ENCODE data around the gene MOGAT2.

DNA sequence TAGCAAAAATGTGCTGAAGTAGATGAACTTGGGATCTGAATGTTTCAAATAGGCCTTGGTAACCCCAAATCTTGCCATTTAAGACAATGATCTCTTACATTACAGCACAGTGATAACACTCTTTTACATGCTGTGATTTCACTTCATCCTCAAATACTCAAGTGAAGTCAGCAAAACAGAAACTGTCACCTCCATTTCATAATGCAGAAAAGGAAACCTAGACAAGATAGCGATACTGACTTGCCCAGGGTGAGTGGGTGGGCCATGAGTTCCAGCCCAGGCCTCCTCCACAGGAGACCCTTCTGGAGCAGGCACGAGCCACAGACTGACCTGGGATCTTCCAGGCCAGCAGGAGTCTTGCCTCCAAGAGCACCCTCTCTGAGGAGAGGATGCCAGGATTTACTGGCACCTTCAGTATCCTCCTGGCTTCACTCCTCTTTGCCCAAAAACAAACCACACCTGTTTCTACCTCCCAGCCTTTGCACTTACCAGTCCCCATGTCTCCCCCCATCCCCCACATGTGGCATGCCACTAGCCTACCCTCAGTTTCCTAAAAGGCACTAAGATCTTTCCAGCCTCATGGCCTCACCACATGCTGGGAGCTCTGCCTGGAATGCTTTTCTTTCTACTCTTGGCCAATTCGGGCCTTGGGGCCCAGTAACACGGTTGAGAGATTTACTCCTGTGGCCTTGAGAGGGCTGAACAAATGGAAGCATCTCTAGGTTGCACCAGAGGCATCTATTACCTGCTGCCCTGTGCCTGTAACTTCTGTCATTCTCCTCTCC is 49.0 kb downstream of the MOGAT2 start:
- TF ChIP-seq POLR2AphosphoS5 (IDR thresholded peaks at IDR 0.05; ENCODE audit: low read depth) (no peak), GABPA (IDR thresholded peaks at IDR 0.05; ENCODE audit: low read depth) (no peak)
- TF ChIP-seq, protein P1, sequence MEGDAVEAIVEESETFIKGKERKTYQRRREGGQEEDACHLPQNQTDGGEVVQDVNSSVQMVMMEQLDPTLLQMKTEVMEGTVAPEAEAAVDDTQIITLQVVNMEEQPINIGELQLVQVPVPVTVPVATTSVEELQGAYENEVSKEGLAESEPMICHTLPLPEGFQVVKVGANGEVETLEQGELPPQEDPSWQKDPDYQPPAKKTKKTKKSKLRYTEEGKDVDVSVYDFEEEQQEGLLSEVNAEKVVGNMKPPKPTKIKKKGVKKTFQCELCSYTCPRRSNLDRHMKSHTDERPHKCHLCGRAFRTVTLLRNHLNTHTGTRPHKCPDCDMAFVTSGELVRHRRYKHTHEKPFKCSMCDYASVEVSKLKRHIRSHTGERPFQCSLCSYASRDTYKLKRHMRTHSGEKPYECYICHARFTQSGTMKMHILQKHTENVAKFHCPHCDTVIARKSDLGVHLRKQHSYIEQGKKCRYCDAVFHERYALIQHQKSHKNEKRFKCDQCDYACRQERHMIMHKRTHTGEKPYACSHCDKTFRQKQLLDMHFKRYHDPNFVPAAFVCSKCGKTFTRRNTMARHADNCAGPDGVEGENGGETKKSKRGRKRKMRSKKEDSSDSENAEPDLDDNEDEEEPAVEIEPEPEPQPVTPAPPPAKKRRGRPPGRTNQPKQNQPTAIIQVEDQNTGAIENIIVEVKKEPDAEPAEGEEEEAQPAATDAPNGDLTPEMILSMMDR (IDR thresholded peaks at IDR 0.05; ENCODE audit: insufficient read depth, low read length), result no peak
- TF ChIP-seq, protein P2, sequence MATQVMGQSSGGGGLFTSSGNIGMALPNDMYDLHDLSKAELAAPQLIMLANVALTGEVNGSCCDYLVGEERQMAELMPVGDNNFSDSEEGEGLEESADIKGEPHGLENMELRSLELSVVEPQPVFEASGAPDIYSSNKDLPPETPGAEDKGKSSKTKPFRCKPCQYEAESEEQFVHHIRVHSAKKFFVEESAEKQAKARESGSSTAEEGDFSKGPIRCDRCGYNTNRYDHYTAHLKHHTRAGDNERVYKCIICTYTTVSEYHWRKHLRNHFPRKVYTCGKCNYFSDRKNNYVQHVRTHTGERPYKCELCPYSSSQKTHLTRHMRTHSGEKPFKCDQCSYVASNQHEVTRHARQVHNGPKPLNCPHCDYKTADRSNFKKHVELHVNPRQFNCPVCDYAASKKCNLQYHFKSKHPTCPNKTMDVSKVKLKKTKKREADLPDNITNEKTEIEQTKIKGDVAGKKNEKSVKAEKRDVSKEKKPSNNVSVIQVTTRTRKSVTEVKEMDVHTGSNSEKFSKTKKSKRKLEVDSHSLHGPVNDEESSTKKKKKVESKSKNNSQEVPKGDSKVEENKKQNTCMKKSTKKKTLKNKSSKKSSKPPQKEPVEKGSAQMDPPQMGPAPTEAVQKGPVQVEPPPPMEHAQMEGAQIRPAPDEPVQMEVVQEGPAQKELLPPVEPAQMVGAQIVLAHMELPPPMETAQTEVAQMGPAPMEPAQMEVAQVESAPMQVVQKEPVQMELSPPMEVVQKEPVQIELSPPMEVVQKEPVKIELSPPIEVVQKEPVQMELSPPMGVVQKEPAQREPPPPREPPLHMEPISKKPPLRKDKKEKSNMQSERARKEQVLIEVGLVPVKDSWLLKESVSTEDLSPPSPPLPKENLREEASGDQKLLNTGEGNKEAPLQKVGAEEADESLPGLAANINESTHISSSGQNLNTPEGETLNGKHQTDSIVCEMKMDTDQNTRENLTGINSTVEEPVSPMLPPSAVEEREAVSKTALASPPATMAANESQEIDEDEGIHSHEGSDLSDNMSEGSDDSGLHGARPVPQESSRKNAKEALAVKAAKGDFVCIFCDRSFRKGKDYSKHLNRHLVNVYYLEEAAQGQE (IDR thresholded peaks at IDR 0.05; ENCODE audit: insufficient replicate concordance, low read depth), result no peak
